Endodermal cell (in vitro differentiated cells): ENCODE data around the gene EIF4E. TPM values are rescaled to one million over a fixed set of nuclear protein-coding genes. Genes with fewer than 3 reads are reported as not detected.

Experiments
- DNase-seq: peaks from one replicate; pipeline ENCODE4 v3.0.0-alpha.2; 2017
- H3K27ac ChIP-seq: 2 replicates; pipeline ENCODE4 v1.5.1; 2013; ENCODE audit warnings: mild to moderate bottlenecking, low read depth, low read length, moderate library complexity
- H3K27me3 ChIP-seq: 2 replicates; pipeline ENCODE4 v1.6.1; 2013; ENCODE audit warnings: mild to moderate bottlenecking, low read length, moderate library complexity; ENCODE audit not compliant: insufficient read depth, control insufficient read depth, poor library complexity, severe bottlenecking
- H3K36me3 ChIP-seq: 2 replicates; pipeline ENCODE4 v1.7.0; 2013; ENCODE audit warnings: mild to moderate bottlenecking, low read length, moderate library complexity; ENCODE audit not compliant: control insufficient read depth, insufficient read depth
- H3K4me1 ChIP-seq: one replicate; pipeline ENCODE4 v1.7.0; 2013; ENCODE audit warnings: low read length; ENCODE audit not compliant: control insufficient read depth, insufficient read depth
- H3K4me3 ChIP-seq: 2 replicates; pipeline ENCODE4 v1.5.1; 2013; ENCODE audit warnings: mild to moderate bottlenecking, low read length, moderate library complexity
- H3K9ac ChIP-seq: 2 replicates; pipeline ENCODE4 v1.6.1; 2013; ENCODE audit warnings: mild to moderate bottlenecking, low read length, moderate library complexity; ENCODE audit not compliant: poor library complexity, severe bottlenecking; ENCODE audit errors: extremely low read depth
- H3K9me3 ChIP-seq: 2 replicates; pipeline ENCODE4 v1.6.1; 2013; ENCODE audit warnings: mild to moderate bottlenecking, low read length, moderate library complexity; ENCODE audit not compliant: control insufficient read depth
- H3K27ac Mint-ChIP-seq: 2 replicates; pipeline ENCODE4 v1.8.0; 2020; ENCODE audit warnings: mixed read lengths
- H3K27me3 Mint-ChIP-seq: 2 replicates; pipeline ENCODE4 v1.8.0; 2021; ENCODE audit warnings: mild to moderate bottlenecking, mixed read lengths; ENCODE audit not compliant: insufficient read depth
- H3K36me3 Mint-ChIP-seq: 2 replicates; pipeline ENCODE4 v1.8.0; 2020; ENCODE audit warnings: low read depth, mixed read lengths
- H3K4me1 Mint-ChIP-seq: 2 replicates; pipeline ENCODE4 v1.8.0; 2020; ENCODE audit warnings: mixed read lengths
- H3K4me3 Mint-ChIP-seq: 2 replicates; pipeline ENCODE4 v1.8.0; 2020; ENCODE audit warnings: mild to moderate bottlenecking, moderate library complexity, mixed read lengths
- H3K9me3 Mint-ChIP-seq: 2 replicates; pipeline ENCODE4 v1.8.0; 2020; ENCODE audit warnings: mild to moderate bottlenecking, mixed read lengths
- CTCF ChIP-seq: fragments of 200-600 bp; sonication (generic); conservative IDR thresholded peaks from 2 replicates; pipeline ENCODE4 v1.5.0; 2021; ENCODE audit warnings: antibody characterized with exemption, mild to moderate bottlenecking
- WGBS, 2 experiments: methylation state at CpG; one replicate each; pipeline versions ENCODE4 v1.1.5 to v1.1.7; 2013; ENCODE audit warnings: missing lambda C conversion rate in 2 of 2, mixed read lengths in 1 of 2; ENCODE audit not compliant: insufficient coverage in 1 of 2, insufficient read length in 1 of 2; 5-methylcytosine and 5-hydroxymethylcytosine counted together
- total RNA-seq, 2 donors: library from RNA; stranded (reverse); fragmentation: NEBNext Ultra II Directional in 1 of 2; extraction: Animal tissue kit (Norgen Biotek cat#: 25700) in 1 of 2; gene quantifications; 2 replicates in 1 of 2; 3 replicates in 1 of 2; pipeline ENCODE4 v1.2.1, GENCODE V29; 2021

The EIF4E gene
- total RNA-seq, 2 donors from 2014 or later = 134 to 138 TPM

GRCh38 chr4:98903561-98903960, 25.4 kb downstream of the EIF4E start:
- no peaks in the 10 kb centered on the region for H3K9me3 Mint-ChIP-seq
- whole genome bisulfite sequencing, 2 experiments = 100% methylated on average over 1 to 2 of the region's 2 CpGs
- H3K4me1 ChIP-seq = no peaks in the 10 kb centered on the region
- peaks cover 35% of the 10 kb centered on the region for H3K36me3 Mint-ChIP-seq
- peaks cover 12% of the 10 kb centered on the region for H3K4me1 Mint-ChIP-seq
- H3K27me3 Mint-ChIP-seq = no peaks in the 10 kb centered on the region
- H3K4me3 Mint-ChIP-seq = no peak overlapping the region
- H3K4me3 ChIP-seq = no peak overlapping the region
- H3K9me3 ChIP-seq = no peaks in the 10 kb centered on the region
- no peak overlapping the region for H3K27ac ChIP-seq
- DNase-seq = no peak
- no peak overlapping the region for H3K9ac ChIP-seq
- peaks cover 29% of the 10 kb centered on the region for H3K36me3 ChIP-seq
- H3K27me3 ChIP-seq = no peaks in the 10 kb centered on the region
- H3K27ac Mint-ChIP-seq = peak overlapping the region; percentile 20
- TF ChIP-seq CTCF = no peak

- H3K9me3 Mint-ChIP-seq = no peaks in the 10 kb centered on the region
- peaks cover 67% of the 10 kb centered on the region for H3K36me3 Mint-ChIP-seq
- Histone ChIP-seq H3K4me1 (no peaks in the 10 kb centered on the region), H3K27me3 (no peaks in the 10 kb centered on the region), H3K27ac (no peak overlapping the region), H3K9me3 (peaks cover 6% of the 10 kb centered on the region), H3K9ac (no peak overlapping the region), H3K4me3 (no peak overlapping the region), H3K36me3 (peaks cover 64% of the 10 kb centered on the region)
- TF ChIP-seq CTCF = no peak
- no peaks in the 10 kb centered on the region for H3K4me1 Mint-ChIP-seq
- H3K27ac Mint-ChIP-seq = no peak overlapping the region
- DNase-seq = no peak
- 100% methylated on average over 1 of the region's 1 CpG; no CpG with 5 or more reads in 1 of the 2 experiments for WGBS, 2 experiments
- H3K4me3 Mint-ChIP-seq = no peak overlapping the region
- no peaks in the 10 kb centered on the region for H3K27me3 Mint-ChIP-seq
These were observed 29.7 kb downstream of the EIF4E start for GRCh38 chr4:98899277-98899676.

- Mint-ChIP-seq H3K4me1 (no peaks in the 10 kb centered on the region), H3K36me3 (peaks cover 79% of the 10 kb centered on the region), H3K4me3 (no peak overlapping the region), H3K9me3 (no peaks in the 10 kb centered on the region), H3K27me3 (no peaks in the 10 kb centered on the region), H3K27ac (no peak overlapping the region)
- Histone ChIP-seq H3K4me1 (no peaks in the 10 kb centered on the region), H3K4me3 (no peak overlapping the region), H3K27ac (no peak overlapping the region), H3K36me3 (peaks cover 93% of the 10 kb centered on the region), H3K9me3 (peaks cover 18% of the 10 kb centered on the region), H3K27me3 (no peaks in the 10 kb centered on the region), H3K9ac (no peak overlapping the region)
- WGBS, 2 experiments = 96 to 98% methylated on average over 9 to 11 of the region's 11 CpGs
- TF ChIP-seq CTCF = no peak
- DNase-seq = no peak
These were observed 37.2 kb downstream of the EIF4E start for GRCh38 chr4:98891478-98892337.
